Suppressor macrophage (primary cell): ENCODE measurements around the gene ITGA7.

ENCODE experiments used
- DNase-seq, 4 experiments: peaks; one replicate each; pipeline ENCODE4 v3.0.0-alpha.2; 2020 to 2022

Gene ITGA7

DNA sequence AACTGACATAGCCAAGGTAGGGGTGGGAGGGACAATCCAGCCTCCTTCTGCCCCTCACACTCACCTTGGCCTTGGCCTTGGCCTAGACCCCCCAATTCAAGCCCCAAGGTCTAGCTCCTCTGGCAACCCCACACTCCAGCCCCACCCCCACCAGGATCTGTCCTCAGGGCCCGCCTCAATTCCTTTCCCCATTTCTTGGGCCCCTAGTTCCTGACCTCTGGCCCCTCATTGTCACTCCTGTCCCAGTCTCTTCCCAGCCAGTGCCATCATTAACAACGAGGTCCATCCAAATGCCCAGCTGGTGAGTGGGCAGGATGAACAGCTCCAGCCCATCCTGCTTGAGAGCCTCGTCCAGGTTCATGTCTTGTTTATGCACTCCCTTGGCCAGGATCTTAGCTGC is 28.4 kb upstream of the ITGA7 start:
- no peak for DNase-seq

DNA sequence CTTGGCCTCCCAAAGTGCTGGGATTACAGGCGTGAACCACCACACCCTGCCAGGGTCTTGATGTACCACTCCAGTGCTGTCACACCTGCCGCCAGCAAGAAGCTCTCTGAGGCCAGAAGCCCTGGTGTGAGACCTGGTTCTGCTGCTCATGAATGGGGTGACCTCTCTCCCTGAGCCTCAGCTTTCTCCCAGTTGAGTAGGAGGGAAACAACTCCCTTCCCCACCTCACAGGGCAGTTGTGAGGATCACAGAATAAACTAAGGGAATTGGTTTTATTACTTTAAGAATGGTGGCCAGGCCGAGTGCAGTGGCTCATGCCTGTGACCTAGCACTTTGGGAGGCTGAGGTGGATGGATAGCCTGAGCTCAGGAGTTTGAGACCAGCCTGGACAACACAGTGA is 26.9 kb upstream of the ITGA7 start:
- DNase-seq: no peak

DNA sequence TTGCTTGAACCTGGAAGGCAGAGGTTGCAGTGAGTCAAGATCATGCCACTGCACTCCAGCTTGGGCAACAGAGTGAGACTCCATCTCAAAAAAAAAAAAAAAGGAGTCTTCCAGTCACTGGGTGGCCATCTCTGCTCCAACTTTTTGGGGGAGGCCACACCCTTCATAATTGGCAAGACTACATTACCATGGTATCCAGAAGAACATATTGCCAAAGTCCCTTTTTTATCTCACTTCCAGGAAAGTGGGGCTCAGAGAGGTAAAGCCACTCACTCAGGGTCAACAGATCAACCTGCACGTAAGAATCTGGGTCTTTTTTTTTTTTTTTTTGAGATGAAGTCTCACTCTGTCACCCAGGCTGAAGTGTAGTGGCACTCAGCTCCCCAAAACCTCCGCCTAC is 26.2 kb upstream of the ITGA7 start:
- no peak for DNase-seq

DNA sequence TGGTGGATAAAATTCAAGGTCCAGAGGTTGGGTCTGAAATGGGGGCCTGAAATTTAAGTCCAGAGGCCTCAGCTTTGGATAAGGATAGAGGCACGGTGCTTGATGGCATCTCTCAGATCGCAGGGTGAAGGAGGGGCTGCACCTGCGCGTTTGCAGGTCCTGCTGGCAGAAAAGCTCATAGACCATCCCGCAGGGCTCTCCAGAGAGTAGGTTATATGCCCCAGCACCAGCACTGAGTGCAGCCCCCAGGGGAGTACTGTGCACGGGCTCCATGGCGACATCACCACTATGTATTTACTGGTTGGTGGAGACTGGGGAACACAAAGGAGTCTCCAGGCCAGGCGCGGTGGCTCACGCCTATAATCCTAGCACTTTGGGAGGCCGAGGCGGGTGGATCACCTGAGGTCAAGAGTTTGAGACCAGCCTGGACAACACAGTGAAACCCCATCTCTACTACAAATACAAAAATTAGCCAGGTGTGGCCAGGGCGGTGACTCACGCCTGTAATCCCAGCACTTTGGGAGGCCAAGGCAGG is 25.4 kb upstream of the ITGA7 start:
- DNase-seq: no peak

DNA sequence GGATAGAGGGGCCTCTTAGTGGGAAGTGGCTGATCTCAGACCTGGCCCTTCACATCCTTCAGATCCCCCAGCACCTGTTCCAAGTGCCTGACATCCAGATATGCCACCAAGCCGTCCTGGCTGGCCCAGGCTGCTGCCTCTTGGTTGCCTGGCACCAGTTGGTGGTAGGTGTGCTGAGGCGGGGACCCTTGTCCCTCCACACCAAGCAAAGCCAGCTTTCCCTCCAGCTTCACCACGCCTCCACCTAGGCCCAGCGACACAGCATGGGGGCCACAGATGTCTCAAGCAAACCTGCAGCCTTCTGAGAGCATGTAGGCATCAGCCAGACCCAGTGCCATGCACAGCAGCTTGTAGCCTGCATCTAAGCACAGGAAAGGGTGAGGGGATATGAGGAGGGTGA is 24.6 kb upstream of the ITGA7 start:
- no peak for DNase-seq

DNA sequence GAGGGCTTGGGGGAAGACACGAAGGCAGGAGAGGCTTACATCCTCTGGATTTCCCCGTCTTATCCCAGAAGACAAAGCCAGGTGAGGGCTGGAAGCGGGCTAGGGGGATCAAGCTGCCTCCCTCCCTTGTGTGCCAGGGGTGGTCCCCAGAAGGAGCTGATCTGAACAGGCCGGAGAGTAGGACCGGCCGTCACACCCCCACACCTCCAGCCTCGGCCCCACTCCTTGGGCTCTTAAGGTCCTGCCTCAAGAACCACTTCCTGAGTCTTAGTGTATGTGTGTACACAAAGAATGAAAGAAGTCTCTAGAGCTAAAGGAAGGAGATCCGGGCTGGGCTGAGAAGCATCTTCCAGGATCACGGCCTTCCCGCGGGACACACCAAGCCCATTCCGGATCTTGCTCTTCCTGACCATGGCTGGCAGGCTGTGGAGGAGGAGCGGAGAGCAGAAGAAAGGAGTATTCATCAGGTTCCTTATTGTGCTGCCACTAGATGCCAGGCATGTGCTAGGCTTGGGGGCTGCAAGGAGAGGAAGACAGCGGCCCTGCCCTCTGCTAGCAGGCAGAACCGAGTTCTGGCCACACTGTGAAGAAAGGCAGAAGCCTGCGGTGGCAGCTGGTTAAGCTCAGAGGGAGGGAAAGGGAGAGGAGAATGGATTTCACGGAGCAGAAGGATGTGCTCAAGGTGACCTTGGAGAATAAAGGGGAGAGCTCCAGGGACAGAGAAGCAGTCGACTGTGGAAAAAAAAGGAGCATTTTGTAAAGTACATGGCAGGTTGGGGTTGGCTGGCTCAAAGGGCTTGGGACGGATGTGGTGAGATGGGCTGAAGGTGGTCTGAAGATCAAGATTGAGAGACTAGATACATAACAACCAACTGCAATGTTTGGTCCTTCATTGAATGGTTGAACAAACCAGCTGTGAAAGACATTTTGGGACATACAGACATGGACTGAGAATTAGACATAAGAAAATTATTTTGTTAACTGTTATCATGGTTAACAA is 22.4 kb upstream of the ITGA7 start:
- DNase-seq: peak; percentile 69 to 85 (median 83)

DNA sequence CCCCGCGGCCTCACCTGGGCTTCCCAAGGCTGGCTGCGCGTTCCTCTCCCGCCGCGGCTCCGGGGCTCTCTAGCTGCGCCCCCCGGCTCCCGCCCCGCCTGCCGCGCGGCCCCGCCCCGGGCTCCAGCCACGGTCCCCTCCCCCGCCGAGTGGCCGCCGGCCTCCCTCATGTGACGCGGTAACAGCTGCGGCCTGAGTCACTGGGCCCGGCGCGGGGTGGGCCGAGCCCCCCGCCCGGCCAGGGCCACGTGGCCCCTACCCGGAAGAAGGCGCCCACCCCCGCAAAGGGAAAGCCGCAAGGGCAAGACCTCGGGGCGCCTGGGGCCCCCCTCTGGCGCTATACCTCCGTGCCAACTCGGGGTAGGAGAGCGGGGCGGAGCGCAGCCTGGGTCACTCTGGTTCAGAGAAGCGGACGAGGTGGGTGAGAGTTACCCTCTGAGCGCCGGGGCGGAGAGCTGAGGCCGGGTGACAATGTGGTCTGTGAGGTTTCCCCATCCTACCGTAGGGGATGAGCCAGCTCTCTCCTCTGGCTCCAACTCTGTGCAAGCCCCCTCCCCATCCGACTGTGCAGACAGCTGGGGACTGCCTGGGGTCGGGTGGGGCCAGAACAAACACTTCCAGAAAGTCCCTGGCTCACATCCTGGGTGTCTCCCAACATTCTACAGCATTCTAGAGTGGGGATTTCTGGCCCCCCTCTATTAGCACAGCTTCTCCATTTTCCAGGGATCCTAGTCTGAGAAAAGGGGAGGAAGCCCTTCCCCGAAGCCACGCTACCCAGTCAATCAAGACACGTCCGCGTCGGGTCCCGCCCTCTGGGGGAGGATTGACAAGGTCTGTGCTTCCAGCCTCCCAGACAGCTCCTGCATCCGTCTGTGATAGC is 21.5 kb upstream of the ITGA7 start, which contains the start of gene CD63:
Gene CD63, minus strand, starts transcription at position 71 of the 880 bp plus-strand sequence. CDS start 668 bp downstream, outside the sequence.
- DNase-seq: peak; percentile 97 to 99 (median 98)

DNA sequence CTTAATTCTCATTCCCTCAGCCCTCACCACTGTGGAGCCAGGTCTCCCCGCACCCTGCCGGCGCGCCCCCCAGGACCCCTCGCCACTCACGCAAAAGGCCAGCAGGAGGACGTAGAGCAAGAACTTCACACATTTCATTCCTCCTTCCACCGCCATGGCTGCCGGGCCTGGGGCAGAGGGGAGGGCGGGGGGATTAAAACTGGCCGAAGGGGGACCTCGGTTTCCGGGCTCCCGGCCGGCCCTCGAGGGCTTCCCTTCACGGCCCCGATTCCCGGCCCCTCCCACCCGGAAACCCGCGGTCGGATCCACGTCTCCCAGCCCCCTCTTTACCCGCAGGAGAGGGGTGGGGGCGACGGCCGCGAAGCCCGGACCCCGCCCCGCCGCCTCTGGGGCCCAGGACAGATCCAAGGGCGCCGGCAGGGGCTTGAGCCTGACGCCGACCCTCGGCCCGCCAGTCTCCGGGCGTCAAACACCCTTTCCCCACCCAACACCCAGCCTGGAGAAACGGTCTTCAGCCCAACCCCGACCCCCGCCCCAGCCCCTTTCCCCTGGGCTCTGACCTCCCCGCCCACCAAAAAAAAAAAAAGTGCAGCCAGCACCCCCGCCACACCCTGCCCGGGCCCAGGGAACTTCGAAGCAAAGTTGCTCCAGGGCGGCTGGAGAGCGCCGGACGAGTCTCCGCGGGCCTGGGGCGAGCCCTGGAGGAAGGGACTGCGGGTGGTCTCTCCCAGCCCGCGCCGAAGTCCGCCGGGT is 20.7 kb upstream of the ITGA7 start:
- peak; percentile 79 to 91 (median 86) for DNase-seq

DNA sequence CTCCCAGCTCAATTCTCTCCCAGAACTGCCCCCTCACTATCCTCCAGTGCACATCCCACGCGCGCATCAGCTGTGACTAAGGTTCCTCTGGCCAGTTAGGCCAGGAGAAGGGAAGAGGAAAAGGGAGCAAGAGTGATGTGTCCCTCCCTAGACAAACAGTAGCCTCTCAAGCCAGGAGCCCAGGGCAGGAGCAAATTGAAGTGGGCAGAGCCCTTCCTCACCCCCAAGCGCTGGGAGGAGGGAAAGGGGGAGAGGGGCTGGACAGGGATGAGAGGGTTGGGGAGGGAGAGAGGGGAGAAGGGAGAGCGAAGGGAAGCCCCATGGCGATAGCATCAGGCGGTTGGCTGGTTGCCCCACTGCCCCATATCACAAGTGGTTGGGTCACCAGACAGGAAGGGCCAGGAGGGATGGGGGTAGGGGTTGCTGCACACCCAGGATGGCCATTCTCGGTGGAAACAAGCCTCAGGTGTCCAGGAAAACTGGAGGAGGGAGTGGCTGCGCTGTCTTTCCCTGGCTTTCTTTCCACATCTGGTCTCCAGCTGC is 20.0 kb upstream of the ITGA7 start:
- peak; percentile 70 to 85 (median 80) for DNase-seq

DNA sequence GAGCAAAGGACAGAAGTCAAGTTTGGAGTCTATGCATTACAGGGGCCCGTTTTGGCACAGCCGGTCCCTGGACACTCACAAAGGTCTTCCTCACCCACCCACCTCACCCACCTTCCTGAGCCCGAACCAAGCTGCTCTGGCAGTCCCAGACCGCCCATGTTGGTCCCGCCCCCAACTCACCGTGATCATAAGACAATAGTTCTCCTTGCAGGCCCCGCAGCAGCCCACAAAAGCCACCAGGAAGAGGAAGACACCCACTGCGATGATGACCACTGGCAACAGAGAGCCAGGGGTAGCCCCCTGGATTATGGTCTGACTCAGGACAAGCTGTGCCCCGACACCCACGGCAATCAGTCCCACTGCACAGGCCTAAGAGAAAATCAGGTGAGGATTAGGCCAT is 19.3 kb upstream of the ITGA7 start:
- DNase-seq: peak; percentile 84 to 93 (median 88)

DNA sequence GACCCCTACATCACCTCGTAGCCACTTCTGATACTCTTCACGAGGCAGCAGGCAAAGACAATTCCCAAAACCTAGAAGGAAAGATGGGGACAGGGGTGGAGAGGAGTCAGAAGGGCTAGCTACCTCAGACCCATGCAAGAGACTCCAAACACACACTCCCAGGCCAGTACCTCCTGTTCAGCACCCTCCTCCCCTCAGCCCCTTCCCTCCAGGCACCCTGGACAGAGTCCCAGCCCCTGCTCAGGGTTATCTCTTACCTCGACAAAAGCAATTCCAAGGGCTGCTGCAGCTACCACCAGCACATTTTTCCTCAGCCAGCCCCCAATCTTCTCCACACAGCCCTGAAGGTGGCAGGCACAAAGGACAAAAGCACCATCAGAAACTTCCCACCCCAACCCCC is 17.9 kb upstream of the ITGA7 start:
- no peak for DNase-seq

DNA sequence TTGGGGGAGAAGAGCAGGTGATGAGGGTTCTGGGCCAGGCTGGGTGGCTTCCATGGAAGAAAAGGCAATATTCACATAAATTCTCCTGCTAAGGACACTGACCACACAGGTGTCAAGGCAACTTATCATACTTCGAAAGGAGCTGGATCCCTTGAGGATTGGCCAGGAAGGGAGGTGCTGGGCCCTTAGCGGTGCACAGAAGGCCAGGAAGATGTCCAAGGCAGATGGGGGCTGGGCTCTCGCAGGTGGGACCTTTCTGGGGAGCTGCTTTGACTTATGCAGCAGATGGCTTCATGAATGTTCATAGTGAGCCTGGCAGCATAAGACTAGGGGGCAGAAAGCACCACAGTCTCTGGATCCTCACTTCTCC is 17.2 kb upstream of the ITGA7 start:
- no peak for DNase-seq

DNA sequence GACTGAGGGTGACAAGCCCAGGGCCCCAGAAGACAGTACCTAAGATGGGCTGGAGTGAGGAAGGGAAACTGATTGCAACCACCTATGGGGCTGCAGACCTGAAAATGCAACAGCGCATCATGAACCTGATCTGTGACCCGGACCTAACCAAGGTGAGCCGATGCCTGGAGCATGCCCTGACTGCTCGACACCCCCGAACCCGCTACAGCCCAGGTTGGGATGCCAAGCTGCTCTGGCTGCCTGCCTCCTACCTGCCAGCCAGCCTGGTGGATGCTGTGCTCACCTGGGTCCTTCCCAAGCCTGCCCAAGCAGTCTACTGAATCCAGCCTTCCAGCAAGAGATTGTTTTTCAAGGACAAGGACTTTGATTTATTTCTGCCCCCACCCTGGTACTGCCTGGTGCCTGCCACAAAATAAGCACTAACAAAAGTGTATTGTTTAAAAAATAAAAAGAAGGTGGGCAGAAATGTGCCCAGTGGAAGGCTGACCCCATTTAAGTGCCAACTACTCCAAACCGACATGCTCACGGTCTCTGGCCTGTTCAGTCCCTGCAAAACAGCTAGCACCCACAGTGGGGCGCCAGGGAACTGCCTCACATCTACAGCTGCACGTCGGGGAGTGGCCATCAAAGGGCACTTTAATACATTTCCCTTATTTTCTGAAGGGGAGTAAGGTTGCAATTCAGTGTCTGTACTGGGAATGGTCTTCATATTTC is 16.7 kb upstream of the ITGA7 start:
- peak; percentile 80 to 87 (median 81) for DNase-seq

DNA sequence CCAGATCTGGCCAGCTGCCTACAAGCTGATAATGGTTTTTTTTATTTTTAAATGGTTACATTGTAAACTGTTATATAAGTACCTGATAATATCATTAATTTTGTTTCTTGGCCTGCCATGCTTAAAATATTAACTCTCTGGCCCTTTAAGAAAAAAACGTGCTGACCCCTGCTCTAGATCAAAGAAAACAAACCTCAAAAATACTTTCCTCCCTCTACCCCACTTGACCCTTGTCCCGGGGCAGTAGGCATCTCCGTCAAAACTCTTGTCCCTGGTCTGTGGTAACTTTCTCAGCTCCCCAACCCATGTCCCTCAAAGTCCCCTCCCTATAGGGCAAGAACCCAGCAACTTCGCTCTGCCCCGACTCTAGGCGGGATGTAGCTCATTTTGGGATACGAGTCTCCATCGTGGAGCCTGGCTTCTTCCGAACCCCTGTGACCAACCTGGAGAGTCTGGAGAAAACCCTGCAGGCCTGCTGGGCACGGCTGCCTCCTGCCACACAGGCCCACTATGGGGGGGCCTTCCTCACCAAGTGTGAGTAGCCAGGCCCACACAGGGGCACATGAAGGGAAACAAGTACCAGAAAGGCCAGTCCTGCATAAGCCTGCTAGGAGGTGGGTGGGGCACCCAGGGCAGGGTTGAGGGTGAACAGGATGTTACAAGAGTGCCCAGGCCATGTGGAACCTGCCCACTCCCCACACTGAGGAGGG is 16.0 kb upstream of the ITGA7 start:
- peak in 1 of 4 experiments; percentile 33 for DNase-seq

DNA sequence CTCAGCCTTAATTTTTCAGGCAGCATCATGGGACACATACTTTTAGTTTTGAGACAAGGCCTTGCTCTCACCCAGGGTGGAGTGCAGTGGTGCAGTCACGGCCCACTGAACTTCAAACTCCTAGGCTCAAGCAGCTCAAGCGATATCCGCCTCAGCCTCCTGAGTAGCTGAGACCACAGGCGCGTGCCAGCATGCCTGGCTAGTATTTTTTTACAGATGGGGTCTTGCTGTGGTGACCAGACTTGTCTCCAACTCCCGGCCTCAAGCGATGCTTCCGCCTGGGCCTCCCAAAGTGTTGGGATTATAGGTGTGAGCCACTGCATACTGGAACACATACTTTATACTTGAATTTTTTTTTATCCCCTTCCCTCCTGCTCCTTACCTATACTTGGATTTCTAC is 15.2 kb upstream of the ITGA7 start:
- no peak for DNase-seq

DNA sequence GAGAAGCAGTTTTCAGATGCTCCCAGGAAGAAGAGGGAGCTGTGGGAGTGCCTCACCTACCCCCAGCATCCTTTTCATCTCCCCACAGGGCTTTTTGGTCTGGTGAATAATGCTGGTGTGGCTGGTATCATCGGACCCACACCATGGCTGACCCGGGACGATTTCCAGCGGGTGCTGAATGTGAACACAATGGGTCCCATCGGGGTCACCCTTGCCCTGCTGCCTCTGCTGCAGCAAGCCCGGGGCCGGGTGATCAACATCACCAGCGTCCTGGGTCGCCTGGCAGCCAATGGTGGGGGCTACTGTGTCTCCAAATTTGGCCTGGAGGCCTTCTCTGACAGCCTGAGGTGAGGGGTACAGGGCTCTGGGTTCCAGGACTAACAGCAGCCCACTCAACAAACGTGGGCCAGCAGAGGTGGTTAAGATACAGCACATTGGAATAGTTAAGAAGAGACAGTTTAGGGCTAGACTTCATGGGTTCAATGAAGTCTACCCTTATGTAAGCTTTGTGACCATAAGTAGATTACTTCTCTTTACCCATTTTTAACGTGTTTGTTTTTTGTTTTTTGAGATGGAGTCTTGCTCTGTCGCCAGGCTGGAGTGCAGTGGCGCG is 14.0 kb upstream of the ITGA7 start:
- no peak for DNase-seq

DNA sequence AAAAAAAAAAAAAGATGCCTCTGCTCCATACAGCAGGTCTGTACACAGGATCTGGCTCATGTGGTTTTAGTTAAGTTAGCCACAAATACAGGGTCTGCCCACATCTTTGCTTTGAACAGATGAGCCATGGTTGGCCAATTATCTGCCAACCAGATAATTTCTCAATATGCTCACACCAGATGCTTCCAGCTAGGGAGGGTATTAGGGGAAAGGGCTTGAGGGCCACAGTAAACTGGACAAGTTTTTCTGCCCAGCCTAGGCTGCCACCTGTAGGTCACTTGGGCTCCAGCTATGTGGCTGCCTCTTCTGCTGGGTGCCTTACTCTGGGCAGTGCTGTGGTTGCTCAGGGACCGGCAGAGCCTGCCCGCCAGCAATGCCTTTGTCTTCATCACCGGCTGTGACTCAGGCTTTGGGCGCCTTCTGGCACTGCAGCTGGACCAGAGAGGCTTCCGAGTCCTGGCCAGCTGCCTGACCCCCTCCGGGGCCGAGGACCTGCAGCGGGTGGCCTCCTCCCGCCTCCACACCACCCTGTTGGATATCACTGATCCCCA is 13.3 kb upstream of the ITGA7 start:
- peak; percentile 77 to 91 (median 86) for DNase-seq

DNA sequence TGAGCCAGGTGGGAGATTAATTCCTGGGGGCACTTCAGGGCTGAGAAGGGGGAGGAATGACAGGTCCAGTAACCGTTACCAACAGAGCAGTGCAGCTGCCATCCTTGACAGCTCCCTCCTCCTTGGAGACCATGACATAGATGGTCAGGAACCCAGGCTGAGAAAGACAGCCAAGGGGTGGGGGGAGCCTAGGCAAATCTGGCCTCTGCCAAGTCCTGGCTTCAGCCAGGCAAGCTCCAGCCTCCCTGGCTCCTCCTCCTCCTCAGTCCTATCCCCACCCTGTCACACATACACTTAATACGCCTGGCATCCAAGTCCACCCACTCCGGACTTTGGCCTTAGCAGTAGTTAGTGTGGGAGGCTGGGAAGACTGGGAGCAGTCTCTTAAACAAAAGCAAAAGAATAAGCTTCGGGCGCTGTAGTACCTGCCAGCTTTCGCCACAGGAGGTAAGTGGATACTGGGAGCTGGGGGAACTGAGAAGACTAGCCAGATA is 12.4 kb upstream of the ITGA7 start, which contains the start of gene RDH5:
Gene RDH5, plus strand, starts transcription at position 323 of the 494 bp plus-strand sequence. CDS start 792 bp downstream, outside the sequence.
- no peak for DNase-seq

DNA sequence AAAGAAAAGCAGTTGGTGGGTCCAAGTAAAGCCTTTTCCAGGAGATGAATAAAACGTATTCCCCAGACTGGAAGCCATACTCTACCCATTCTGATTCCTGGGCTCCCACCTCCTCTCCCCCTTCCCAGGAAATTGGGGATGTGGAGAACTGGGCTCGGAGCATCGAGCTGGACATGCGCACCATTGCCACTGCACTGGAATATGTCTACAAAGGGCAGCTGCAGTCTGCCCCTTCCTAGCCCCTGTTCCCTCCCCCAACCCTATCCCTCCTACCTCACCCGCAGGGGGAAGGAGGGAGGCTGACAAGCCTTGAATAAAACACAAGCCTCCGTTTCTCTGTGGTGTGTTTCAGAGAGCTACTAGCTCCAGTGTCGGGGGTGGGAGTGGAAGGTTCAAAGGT is 11.7 kb upstream of the ITGA7 start:
- no peak for DNase-seq
